ENCODE measurements around the gene KMO.

The KMO gene

DNA sequence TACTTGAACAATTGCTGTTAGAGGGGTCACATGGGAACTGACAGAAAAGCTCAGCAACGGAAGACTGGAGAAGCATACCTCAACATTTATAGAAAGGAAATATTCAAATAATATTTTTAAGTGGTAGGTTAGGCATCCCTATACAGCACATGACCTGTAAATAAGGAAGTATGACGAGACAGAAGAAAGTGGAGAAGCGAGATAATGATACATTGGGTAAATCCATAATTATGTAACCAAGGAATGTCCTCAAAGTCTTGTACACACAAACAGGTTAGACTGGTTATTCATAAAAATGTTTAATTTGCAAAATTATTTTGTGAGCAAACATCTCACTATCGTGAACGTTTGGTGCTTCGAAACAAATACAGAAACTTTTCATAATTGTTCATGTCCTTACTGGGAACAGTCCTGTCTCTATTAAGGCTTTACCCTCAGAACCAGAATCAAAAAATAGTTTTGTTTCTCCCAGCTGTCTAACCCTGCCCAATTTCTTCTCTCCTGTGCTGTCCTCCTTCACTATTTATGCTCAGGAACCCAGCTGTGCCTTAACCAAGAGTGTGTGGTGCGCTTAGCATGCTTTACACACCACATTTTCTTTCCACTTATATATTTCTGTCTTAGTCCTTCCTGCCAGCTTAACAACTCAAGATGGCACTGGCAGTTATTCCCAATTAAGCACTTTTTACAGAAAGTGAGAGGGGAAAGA, 10.2 kb downstream of the KMO start:
- DNase-seq, result no peak

- DNase-seq, result no peak
Observed at GRCh38 chr1:241548008-241548407, 15.8 kb downstream of the KMO start.

GRCh38 chr1:241550318-241550717, 18.1 kb downstream of the KMO start:
- no peak for DNase-seq

DNA sequence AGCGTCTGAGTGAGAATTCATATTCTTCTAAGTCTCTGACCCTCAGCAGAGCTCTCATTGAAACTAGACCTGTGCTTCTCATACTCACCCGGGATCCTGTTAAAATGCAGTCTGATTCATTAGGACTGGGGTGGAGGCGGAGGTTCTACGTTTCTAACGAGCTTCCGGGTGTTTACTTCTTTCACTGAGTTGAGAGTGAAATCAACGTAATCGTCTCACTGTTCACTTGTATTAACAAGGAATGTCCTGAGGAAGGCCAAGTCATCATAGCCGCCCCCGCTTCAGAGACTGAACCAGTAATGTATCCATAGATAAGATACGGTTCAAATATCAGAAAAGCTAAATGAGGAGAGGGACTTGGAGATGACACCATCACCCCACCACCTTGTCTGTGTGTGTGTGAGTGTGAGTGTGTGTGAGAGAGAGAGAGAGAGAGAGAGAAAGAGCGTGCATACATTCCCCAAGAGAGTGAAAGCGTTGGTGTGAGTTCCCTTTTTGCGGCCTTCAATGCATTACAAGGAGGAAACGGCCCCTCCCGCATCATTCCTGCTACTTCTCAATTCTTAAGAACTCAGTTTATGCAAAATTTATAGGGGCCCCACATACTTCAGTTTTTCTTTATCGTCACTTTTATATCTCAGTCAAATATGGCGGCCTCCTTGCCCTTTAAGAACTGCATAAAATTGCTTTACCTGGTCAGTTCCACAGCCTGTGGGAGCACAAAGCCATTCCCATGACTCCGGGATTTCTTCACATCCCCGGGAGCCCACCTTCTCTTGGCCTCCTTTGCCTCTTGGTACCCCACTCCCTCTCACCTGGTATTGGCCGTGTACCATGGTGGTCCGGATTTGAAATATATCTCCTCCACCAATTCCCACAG, 19.8 kb downstream of the KMO start:
- DNase-seq, result no peak

DNA sequence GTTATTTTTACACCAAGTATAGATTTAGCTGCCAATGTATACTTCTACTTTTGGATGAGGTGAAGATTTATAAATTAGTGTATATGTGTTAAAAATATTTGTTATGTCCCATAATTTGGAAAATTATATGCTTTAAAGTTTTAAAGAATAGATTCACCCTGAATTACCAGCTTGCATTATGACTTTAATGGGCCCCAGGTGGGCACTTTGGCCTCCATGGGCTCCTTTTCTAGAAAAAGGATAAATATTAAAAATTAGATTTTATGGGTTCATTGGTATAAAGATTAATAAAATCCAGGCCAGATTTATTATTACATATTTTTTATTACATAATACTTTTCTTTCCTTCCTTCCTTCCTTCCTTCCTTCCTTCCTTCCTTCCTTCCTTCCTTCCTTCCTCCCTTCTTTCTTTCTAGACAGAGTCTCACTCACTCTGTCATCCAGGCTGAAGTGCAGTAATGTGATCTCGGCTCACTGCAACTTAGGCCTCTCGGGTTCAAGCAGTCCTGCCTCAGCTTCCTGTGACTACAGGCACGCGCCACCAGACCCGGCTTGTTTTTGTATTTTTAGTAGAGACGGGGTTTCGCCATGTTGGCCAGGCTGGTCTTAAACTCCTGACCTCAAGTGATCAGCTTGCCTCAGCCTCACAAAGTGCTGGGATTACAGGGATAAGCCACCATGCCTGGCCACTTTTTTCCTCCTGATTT, 21.9 kb downstream of the KMO start:
- DNase-seq, result no peak

DNA sequence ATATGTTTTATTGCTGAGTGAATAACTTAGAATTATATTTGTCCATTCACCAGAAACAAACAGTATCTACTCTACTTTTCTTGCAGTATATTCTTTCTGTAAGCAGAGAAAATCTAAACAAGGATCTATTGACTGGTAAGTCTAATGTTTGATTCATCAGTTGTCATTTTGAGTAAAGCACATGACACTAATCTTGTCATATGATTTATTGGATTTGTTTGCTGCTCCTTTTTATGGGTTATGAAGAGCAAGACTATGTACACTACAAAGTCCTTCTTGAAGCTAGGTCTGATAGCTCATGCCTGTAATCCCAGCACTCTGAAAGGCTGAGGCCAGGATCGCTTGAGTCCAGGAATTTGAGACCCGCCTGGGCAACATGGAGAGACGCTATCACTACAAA, 23.3 kb downstream of the KMO start:
- no peak for DNase-seq

GRCh38 chr1:241557031-241557430, 24.9 kb downstream of the KMO start:
- DNase-seq, result no peak

DNA sequence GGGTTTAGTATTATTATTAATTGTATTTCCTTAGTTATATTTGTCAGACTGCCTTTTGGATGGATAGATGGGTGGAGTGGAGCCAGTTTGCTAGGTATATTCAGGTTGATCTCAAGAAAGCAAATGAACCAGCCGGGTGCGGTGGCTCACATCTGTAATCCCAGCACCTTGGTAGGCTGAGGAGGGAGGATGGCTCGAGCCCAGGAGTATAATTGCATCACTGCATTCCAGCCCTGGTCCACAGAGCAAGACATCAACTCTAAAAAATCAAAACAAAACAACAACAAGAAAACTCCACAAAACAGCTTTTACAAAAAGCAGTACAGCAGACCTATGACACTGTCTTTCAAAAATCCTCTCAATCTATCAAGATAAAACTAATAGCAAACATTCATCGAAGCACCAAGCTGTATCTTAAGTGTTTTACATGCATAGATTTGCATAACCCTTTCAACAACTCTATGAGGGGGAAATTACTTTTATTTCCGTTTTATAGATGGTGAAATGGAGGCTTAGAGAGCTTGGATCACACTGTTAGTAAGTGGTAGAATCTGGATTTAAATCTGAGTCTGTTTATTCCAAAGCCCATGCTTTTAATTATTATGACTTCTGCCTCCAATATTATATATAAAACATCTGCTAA, 25.5 kb downstream of the KMO start:
- no peak for DNase-seq

- no peak for DNase-seq
Observed at GRCh38 chr1:241560146-241560848, 28.1 kb downstream of the KMO start.

DNA sequence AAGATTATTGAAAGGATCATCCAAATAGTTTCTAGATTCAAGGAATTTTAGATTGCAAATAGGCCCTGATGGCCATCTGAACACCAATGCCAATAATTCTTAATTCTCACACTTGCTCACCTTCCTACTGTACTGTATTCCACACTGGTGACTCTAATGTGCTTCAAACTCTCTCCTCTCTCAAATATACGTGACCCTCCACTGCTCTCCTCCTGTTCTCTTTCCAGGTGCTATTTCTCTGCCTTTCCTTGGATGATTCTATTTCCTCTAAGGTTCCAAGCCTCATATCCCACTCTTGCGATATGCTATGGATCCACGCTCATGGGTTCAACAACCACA, 28.6 kb downstream of the KMO start:
- DNase-seq, result no peak

GRCh38 chr1:241569848-241570247, 37.7 kb downstream of the KMO start:
- DNase-seq, result no peak

- no peak for DNase-seq
Observed at GRCh38 chr1:241574154-241574553, 42.0 kb downstream of the KMO start.

- DNase-seq, result no peak
Observed at GRCh38 chr1:241579434-241579833, 47.3 kb downstream of the KMO start.

GRCh38 chr1:241582921-241583321, 50.7 kb downstream of the KMO start:
- DNase-seq, result no peak

DNA sequence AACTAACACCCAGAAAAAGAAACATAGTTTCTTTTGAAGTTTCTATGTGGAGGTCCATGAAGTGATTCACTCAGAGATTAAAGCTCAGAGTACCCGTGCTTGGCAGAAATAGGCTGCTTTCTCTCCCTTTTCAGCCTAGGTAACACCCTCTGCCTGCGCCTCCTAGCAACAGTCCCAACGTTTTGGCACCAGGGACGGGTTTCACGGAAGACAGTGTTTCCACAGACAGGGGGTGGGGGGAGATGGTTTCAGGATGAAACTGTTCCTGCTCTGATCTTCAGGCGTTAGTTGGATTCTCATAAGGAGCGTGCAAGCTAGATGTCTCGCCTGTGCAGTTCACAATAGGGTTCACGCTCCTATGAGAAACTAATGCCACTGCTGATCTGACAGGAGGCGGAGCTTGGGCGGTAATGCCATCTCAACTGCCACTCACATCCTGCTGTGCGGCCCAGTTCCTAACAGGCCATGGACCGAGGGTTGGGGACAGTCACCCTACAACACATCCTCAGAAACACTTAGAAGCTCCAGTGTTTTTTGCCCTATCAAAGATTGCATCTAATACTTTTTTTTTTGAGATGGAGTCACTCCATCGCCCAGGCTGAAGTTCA, 54.8 kb downstream of the KMO start:
- DNase-seq, result peak; percentile 35

DNA sequence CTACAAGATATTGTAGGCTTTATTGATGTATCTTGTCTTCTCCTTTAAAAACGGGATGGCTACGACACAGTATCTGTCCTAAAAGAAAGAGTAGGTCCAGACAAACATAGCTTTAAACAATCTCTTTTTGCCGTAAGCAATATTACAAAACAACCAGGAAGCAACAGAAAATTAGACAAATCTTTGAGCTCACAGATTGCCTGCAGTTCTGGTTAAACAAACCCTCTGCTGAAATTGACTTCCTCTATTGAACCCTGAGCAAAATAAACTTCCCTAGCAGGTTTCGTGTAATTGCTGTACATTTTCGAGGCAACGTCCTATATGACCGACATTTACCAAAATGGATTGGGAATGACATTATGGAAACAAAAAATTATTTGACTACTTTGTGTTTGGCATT, 57.3 kb downstream of the KMO start:
- DNase-seq, result no peak

DNA sequence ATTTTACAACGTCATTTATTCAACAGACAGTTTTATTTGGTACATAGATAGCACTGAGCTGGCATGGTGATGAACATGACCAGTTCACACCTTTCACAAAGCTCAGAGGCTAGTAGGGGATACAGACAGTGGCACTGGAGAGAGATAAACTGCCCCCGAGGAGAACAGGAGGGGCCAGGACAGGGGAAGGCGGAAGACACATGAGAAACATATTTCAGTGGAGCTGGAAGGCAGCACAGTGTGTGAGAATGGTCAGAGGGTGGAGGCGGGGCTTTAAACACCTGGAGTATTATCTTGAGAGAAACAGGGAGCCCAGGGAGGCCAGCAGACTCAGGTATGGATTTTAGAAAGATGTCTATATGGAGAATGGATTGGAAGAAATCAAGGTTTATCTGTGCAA, 58.5 kb downstream of the KMO start:
- no peak for DNase-seq

DNA sequence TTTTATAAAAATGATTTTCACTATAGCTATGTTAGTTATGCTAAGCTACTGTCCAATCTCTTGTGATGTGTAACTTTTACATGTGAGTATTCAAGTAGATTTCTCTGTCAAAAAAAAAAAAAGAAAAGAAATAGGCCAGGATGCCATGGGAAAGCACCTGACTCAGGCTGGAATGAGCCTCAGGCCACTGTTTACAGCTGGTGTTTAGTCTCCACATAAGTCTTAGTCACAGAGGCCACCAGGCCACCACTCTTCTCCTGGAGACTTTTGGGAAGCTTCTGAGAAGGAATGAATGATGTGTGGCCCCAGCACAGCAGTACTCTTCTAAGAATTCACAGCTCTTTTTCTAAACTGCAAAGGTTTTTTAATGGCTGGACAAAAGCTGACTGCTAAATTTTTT, 59.1 kb downstream of the KMO start:
- DNase-seq, result no peak

GRCh38 chr1:241591736-241592135, 59.6 kb downstream of the KMO start:
- DNase-seq, result no peak

GRCh38 chr1:241592273-241592958, 60.2 kb downstream of the KMO start:
- DNase-seq, result no peak

DNA sequence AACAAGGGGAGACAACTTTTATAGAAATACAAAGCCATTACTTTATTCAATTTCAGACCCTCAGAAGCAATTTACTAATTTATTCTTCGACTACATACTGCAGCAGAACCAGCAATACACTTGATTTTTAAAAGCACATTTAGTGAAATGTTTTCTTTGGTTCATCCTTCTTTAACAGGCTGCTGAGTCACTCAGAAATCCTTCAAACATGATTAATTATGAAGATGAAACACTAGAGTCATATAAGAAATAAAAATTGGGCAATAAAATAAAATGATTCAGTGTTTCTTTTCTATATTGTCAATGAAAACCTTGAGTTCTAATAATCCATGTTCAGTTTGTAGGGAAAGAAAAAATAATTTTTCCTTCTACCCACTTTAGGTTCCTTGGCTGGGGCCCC, 61.0 kb downstream of the KMO start:
- no peak for DNase-seq

GRCh38 chr1:241596633-241597032, 64.5 kb downstream of the KMO start:
- no peak for DNase-seq
